SKM-1 (cell line): Measurements from ENCODE around the gene GRIP1.

Source experiments
- DNase-seq: peaks from one replicate; lab custom pipeline; 2025; ENCODE audit not compliant: unreplicated experiment; lab: John Stamatoyannopoulos, UW

Gene GRIP1

DNA sequence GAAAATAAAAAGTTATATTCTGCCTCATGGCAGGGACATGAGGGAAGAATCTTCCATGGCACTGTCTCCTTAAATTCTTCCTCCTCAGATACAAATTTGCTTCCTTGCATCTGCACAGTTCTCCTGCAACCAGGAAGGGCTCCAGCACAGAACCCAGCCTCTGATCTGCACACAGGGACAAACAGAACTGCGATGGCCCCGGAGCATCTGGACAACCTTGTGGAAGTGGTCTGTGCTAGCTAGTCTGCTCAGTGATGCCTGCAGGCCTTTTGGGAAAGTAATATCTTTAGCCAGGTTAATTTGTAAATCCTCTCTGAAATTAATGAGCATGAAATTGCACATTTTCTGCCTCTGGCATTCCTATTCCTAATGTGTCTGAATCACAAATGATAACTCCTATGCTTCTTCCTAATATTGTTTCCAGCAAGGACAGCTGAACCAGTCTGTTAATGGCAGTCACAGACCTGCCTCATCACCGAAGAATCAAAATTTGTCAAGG, 74.8 kb downstream of the GRIP1 start:
- no peak for DNase-seq

DNA sequence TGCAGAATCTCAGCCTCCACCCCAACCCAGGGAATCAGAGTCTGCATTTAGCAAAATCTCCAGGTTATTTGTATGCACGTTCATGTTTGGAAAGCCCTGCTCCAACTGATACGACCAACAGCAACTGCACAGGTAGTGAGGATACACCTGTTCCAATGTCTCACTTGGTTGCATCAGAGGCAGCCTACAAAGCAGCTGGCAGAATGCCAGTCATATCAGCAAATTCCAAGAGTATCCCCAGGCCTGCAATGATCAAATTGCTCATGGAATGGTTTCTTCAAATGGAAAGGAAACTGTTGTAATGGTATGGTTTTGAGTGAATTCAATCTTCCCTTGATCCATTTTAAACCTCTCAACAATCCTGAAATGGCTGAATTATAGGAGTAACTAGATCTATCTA, 75.4 kb downstream of the GRIP1 start:
- DNase-seq, result no peak

DNA sequence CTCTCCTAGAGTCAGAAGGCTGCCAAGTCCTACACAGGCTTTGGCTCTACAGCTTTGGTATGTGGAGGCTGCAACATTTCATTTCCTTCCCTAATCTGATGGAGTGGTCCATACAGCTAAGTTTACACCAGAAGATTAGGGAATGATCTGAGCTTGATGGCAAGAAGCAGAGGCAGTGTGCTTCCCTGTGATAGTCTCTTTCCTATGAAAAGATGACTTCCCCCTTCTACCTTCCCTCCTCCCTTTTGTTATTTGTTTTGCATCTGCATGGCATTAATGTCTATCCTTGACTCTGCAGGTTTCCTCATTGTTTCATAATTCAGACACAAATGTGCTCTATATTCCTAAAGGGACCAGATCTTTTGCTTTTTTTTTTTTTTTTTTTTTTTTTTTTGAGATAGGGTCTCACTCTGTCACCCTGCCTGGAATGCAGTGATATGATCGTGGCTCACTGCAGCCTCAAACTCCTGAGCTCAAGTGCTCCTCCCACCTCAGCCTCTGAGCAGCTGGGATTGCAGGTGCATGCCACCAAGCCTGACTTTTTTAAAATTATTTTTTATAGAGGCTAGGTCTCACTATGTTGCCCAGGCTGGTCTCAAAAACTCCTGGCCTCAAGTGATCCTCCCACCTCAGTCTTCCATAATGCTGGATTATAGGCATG, 76.3 kb downstream of the GRIP1 start:
- no peak for DNase-seq

DNA sequence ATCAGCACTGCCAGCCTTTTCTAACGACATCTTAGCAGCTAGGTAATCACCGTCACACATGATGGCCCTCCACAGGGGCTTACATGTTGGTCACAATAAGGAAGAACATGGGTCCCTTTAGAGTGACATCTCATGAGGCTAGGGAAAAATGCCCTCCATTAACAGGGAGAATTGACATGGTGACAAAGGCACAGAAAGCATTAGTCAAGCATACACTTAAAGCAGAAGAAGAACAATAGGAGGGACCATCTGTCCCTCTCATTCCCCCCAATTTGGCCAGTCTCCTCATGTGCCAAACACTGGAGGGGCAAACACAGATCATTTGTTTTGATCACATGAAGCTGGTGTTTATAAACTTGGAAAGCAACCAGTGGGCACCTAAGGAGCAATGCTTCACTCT, 78.0 kb downstream of the GRIP1 start:
- DNase-seq, result no peak

DNA sequence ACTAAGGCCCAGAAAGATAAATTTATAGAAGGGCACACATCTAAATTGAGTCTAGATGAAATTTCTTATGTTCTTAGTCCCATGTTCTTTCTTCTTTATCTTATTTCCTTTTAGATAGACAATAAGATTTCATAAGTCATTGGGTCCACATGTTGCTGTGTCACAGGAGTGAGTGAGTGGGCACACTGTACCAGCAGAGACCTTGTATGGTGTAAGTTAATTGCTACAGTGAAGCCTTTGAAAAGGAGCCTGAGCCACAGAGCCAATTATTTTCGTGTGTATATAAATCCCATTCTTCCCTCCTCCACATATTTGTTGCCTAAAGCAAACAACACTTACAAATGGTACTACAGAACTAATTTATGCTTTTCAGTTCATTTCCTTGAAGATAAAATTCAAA, 79.1 kb downstream of the GRIP1 start:
- DNase-seq, result no peak

DNA sequence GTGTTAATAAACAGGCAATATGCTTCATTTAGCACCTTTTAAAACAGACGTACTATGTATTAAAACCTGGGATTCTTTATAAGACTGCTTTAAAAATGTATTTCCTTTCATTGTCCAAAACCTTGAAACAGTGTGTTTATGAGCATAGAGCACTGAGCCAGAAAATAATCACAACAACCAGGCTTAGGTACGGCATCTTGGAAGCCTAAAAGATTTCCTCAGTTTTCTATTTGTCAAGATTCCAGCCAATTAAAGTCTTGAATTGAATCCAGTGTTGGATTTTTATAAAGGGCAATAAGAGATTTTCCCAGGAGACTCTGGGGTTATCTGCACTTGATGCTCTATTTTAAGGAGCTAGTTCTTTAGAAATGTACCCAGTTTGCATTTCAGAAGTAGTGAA, 80.3 kb downstream of the GRIP1 start:
- no peak for DNase-seq

DNA sequence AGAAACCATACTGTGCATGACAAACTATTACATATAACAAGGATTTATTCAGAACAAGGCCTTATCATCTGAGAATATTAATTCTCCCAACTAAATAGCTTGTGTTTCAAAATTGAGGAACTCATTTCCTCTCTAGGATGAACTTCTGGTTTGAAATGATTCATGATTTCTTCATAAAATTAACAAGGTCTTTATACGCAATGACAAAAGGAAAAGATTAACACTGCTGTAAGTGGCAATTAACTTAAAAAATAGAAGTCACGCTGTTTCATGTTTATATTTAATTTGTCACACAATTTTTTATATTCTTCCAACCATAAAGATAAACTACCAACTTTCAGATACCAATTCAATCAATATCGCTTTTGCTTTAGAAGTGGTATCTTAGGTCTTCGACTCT, 80.8 kb downstream of the GRIP1 start:
- no peak for DNase-seq

DNA sequence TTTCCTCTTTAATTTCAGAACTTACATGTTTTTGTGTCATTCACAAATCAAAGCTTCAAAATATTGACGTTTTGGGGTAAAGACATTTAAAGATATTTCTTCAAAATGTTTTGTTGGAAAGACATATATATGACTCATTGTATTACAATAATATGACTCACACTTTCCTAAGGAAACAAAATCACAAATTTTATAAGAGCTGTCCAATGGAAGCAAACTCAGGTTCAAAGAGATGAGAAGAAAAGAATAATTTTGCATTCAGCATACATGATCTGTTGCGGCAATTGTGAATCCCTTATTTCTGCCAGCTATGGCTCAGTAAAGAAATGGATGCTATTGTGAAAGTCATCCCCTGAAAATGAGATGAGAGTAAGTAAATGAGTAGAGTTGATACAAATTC, 82.7 kb downstream of the GRIP1 start:
- no peak for DNase-seq

DNA sequence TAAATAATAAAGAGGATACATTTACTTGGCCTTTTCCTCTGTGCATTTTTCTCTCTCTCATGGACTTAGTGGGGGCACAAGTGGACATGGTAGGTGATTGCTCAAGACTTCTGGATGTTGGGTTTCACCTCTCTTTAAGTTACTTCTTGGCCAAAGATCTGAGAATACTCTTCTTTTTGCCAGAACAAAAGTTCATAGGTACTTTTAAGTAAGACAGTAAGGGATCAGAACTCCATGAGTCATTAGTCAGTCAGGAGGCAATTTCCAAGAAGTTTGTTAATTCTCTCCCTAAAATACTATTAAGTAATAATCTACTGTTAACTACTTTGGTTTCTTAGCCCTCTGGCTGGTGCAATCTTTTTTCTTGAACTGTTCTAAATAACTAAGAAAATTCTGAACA, 84.2 kb downstream of the GRIP1 start:
- no peak for DNase-seq

DNA sequence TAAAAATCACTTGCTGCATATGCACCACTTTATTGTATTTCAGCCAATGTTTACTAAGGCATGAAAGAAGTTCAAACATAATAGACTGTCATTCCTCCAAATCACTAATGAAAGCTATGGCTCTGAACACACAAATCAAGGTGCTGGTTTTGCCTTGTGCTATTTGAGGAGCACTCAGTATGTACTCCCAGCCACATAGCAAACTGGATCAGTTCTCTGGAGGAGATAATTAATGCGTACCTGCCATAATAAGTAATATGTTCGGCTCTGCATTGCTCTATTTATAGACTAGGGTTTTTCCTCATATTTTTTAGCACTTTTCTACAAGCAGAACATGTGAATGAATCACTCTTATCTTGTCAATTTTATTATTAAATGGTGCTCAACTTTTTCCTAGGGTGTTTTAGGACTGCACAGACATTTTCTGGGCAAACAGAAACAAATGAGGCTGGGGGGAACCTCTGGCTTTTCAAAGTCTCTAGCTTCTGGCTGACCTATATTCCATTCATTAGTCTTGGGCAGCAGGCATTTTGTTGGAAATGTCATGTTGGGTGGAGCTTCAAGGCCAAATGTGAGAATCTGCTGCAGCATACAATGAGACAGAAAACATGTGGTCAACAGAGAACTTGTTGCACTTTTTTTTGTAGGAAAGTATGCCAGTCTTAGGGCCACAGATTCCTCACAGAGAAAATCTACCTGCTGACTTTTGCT, 88.4 kb downstream of the GRIP1 start:
- DNase-seq, result no peak

DNA sequence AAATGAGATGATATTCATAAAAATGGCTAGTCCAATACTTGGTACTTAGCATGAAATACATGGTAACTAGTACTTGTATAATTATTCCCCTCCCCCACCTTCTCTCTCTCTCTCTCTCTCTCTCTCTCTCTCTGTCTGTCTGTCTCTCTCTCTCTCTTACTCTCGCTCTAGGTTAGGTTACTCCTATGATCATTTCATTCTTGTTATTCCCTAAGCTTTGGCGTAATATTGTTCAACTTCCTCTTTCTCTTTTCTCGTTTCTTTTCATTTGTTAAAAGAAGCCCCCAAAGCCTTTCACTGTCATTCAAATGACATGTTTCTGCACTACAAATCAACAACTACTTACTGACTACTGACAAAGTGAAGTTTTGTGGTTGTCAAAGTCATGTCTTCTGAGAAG, 89.8 kb downstream of the GRIP1 start:
- DNase-seq, result no peak

DNA sequence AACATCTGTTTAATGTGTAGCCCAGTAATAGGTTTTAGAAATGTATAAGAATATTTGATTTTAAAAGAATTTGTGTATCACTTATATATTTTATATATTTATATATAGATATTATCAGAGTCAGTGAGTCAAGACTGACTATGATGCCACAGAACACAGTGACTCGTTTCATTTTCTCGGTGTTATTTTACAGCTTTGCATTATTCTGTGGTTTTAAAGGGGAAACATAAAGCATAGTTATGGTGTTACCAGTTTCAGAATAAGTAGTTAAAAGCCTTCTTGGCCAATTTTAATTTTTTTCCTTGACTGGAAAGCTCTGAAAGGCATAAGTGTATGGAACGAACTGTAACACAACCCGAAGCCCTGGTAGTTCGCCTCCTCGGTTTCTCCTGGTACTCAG, 91.0 kb downstream of the GRIP1 start:
- no peak for DNase-seq

DNA sequence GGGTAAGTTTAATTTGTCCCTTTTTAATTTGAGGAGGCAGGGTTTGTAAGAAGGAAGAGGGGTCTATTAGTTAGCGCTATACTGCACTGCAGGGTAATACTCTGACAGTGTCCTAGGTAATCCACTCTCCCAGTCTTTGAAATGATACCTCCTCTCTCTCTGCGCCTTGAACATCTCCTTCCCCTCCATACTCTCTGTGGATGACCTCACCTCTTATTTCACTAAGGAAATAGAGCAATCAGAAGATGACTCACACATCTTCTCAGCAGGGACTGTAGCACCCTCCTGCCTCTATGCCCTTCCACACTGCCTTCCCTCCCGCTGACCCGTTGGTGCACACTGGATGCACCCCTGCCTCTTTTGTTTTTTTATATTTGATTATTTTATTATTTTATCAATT, 94.2 kb downstream of the GRIP1 start:
- no peak for DNase-seq

DNA sequence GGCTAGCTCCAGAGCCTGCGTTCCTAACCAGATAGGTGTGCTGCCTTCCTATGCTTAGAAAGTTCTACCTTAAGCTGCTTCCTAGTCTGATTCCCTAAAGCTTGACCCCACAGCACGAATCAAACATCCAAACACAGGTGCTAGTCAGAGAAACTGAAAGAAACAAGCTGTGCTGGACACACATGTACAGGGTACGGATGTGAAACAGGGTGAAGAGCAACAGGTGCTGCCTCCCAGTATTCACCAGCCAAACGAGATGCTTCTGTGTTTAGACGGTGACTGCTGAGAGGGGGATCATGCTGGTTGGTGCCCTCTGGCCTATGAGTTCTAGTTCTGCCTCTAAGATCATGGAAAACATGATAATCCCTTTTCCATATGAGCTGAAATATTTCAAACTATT, 105.3 kb downstream of the GRIP1 start:
- DNase-seq, result no peak

DNA sequence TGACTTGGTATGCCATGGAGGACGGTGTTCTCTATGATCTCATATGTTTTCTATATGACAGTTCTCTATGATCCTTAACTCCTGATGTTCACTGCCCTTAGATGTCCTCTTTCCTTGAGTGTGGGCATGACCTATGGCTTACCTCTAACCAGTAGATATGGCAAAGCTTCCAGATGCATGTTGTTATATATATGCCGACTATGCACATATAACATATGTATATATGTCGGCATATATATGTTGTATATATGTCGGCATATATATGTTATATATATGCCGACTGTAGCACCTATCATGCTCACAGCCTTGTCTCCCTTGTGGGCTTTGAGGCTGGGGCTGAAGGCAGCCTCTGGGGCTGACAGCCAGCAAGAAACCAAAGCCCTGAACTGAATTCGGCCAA, 106.0 kb downstream of the GRIP1 start:
- DNase-seq, result no peak

DNA sequence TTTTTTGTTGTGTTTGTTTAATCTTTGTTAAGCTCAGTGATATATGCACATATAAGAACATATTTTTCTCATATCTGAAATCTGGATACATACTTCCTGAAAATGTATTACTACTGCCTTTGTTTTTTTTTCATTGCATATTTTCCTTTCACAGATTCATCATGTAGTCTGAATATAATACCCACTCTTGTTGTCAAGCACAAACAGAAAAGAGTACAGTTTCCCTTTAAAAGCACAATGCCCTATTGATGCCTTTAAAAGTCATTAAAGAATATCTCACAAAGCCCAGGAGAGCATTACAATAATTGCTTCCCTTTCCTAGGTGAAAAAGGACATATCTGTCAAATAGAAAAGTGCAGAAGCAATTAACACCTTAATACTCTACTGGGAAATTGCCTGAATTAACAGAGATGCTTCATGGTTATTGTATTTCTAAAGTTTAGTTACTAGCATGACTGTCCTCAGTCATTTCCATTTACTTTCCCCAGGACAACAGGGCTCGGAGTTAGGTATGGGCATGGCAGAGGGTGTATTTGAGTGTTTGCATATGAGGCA, 107.4 kb downstream of the GRIP1 start:
- DNase-seq, result no peak

DNA sequence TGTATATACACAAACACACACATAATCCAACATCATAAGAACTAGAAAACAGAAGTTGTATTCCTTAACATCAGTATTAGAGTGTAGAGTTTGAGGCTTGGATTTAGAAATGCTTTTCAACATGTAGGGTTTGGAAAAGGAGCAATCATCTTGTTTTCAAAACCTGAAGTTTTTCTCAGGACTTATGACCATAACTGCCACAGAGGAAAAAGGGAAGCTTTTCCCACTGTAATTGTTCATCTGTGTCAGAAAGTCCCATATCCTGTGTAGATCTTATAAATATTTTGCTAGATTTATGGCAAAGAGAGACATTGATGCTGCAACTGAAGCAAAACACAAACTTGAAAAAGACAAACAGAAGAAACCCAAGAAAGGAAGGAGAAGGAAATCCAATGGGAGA, 115.7 kb downstream of the GRIP1 start:
- no peak for DNase-seq

DNA sequence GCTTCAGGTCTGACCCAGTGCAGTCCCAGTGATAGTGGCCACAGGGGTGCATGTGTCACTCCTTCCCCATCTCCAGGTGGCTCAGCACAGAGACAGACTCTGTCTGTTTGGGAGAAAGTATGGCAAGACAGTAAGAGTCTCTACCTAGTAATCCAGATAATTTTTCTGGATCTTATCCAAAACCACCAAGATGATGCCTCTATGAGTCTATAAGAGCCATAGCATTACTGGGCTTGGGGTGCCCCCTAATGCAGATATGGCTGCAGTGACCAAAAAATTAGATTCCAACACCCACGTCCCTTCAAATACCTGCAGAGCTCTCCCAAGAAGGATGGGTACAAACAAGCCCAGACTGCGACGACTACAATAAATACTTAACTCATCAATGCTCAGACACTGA, 123.8 kb downstream of the GRIP1 start:
- DNase-seq, result no peak

DNA sequence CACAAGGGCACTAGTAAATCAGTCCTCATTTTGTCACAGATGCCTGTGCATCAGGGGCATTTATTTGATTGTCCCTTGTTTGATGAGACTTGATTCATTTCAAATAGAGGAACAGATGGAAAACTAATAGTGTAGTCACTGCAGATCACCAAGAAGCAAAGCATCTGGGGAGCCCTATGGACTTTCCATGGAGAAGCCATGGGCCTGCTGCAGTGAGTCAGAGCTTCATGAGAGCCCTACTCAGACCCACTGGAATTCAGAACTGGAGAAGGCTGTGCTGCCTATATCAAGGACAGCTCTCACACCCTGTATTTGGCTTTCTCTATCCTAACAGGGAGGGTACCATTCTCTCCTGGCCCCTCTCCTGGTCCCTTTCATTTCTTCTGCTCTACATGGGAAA, 126.2 kb downstream of the GRIP1 start:
- DNase-seq, result no peak

DNA sequence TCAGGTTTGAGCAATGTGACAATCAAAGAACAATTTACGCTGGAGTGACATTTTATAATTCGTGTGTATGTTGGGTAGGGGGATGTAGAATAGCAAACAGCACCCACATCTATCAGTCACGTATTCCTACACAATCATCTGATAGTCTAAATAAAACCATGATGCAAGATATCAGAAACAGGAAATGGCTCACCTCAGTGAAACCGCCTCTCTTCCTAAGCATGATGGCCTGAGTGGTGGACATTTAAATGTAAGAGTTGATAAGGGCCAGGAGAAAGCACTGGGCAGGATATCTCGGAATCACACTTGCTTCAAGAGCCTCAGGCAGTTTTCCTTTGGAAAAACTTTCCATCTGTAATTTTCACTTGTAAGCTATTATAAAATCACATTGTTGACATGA, 128.2 kb downstream of the GRIP1 start:
- no peak for DNase-seq

DNA sequence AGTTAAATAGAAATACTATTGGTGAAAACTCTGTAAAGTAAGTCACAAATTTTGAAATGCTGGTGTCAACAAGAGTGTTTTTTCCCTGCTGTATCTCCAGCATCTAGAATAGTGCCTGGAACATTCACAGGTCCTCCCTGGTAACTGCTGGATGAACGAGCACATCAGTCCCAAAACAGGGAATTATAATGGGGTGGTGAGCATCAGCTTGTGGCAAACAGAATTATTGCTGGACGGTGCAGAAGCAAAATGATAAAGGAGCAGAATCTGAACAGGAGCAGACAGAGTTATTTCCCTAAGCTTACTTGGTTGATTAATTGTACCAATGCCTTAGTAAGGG, 129.9 kb downstream of the GRIP1 start:
- DNase-seq, result no peak

DNA sequence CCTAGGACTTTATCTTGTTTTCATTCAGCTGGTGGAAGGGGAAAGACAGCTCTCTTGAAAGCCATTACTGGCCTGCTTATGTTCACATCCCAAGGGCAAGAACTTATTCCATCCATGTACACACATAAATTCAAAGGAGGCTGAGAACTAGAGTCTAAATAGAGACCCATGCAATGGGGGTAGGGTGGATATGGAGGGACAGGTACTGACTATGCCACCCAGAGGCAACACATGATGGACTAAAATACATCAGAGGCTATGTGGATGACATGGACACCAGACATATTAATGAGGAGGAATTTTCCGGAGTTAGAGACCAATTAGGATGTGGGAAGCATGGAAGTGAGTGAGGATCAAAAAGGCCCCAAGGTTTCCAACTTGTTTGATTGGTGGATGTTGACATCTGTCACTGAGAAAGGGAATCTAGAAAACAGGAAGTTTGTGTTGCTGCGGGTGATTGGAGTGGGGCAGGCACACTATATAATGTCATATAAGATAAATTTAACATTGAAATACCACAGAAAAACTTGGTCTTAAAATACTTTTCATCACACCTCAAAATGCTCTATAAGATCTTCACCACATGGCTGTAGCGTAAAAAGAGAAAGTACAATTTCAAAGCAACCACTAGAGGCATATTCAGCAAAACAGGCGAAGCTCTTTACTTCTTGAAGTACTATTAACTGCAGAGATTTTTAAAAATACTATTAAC, 130.4 kb downstream of the GRIP1 start:
- no peak for DNase-seq
